Islet of Langerhans (tissue), 1 donor: ENCODE results near the gene MARCHF11.

Experiments used
- FAIRE-seq: peaks from one replicate; lab custom pipeline; 2011; peaks lifted over from hg19 to GRCh38; lab: Jason Lieb, UNC

The MARCHF11 gene

DNA sequence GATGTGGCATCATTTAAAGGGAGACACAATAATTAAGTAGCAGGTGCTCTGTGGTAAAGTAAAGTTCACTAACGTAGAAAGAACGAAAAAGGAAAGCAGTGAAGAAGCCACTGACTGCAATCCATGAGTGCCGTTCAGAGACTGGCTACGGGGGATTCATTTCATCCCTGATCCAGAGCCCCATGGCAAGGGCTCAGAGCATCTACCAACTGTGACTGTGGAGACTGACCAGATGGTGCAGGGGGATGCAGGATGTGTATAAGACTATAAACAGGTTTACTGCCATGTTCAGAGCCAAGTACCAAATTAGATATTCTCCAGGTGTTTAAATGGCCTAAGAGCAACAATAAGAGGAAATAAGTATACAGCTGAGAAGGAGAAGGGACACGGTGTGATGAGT lies 47.7 kb downstream of the MARCHF11 start:
- no peak for FAIRE-seq

DNA sequence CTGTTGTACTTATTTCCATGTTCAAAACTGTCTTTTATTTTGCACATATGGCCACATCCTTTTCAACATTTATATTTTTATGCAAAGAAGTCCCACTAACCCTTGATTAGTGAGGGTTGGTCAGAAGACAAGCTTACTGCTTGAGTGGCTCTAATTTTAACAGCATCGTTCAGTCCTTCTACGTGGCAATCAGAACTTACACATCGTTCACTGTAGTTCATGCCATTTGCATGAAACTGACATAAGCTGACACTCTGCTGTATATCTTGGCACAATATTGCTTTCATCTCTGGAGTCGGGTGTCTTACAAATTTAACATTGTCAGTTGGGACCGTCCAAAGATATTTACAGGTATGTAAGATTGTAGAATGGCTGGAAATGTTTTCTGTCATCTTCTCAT lies 50.6 kb downstream of the MARCHF11 start:
- no peak for FAIRE-seq

- FAIRE-seq, result no peak
These were observed 51.6 kb downstream of the MARCHF11 start for GRCh38 chr5:16127865-16128544.

DNA sequence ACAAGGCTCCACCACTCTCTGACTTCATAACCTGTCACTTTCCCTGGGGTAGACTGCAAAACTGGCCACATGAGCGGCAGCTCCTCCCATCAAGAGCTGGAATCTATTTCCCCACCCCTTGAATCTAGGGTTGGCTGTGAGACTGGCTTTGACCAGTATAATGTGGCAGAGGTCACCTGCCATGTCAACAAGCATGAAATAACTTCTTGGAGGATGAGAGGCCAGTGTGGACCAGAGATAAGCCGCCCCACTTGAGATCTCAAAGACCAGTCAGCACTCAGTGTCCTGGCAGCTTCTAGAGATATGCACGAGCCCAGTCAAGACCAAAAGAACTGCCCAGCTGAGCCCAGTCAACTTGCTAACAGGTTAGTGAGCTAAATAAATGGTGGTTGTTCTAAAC lies 59.0 kb downstream of the MARCHF11 start:
- FAIRE-seq, result no peak

GRCh38 chr5:16119790-16120189 lies 59.8 kb downstream of the MARCHF11 start:
- FAIRE-seq, result no peak

DNA sequence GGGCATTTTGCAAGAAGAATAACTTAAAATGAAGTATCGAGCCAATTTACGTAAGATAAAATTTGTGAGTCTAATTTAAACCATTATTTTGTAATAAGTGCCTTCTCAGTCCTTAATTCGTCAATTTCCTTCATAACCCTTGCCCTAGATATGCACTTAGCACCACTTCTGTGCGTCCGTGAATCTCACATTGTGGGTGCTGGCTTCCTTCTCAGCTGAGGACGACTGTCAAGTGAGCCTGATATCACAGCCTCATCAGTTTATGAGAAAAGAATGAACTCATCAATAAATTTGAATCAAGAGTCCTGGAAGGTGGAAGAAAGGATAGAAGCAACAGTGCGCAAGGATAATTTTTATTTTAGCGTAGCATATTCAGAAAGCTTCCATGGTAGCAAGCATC lies 64.5 kb downstream of the MARCHF11 start:
- FAIRE-seq, result no peak

- FAIRE-seq, result no peak
These were observed 71.2 kb downstream of the MARCHF11 start for GRCh38 chr5:16108418-16108817.

DNA sequence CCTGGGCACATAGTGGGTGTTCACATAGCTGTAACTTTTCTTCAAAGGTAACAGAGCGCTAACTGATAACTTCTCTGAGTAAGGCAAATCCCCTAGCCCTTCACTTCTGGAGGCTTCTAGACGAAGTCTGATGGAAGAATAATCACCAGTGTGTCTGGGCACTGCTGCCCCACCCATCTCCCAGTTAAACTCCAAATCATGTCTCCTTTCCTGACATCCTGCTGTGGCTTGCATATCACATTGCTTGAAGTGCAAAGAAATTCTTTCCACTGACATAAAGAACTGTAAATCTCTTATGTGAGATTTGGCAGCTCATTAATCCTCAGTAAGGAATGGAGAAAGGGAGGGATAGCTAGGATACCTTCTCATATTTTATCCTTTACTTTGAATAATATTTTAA lies 74.6 kb downstream of the MARCHF11 start:
- no peak for FAIRE-seq

DNA sequence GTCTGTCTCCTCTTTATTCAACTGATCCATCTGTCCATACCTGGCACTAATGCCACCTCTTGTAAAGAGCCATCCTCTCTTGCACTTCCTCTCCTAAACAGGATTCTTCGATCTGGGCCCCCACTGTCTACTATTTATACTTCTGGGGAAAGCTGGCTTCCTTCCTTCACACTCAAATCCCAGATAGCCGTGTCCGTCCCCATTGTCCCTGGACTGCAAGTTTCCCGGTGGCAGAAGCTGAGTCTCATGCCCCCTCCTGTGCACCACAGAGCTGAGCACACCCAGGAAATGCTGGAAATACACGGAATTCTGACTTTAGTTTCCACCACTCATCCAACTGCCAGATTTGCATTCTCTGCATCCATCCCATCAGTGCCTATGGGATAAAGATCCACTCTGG lies 84.0 kb downstream of the MARCHF11 start:
- no peak for FAIRE-seq

DNA sequence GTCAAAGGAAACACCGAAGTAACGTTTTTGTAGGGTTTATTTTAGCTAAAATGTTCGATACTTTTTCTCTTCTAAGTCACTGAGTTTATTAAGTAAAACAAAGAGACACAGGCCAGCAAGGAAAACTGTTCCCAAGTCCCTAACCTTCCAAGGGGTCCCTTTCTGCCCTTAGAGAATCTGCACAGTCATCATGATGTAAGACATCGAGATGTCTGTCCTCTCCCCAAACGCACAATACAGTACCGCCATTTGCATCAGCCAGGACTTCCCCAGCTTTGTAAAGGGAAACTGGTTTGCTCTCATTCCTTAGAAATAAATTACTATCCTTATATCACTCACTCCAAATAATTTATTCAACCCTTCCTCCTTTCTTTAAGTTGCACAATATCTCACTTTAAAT lies 89.3 kb downstream of the MARCHF11 start:
- no peak for FAIRE-seq

DNA sequence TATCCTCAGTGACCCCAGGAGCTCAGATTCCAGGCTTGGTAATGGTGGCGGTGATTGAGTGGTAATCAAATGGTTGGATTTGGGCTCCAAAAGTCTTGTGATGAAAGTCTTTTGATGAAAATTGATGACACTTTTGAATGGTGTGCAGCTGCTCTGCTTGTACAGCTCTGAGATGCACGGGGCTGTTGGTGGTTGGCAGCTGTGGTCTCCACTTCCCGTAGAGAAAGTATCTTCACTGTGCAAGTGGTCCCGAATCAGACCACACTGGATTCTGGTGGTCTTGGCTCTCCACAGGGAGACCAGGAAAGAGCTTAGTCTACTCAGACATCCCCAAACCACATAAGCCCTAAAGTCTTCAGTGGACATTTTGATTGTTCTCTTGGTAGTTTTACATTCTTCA lies 96.6 kb downstream of the MARCHF11 start:
- FAIRE-seq, result no peak

GRCh38 chr5:16082053-16082452 lies 97.5 kb downstream of the MARCHF11 start:
- FAIRE-seq, result no peak

DNA sequence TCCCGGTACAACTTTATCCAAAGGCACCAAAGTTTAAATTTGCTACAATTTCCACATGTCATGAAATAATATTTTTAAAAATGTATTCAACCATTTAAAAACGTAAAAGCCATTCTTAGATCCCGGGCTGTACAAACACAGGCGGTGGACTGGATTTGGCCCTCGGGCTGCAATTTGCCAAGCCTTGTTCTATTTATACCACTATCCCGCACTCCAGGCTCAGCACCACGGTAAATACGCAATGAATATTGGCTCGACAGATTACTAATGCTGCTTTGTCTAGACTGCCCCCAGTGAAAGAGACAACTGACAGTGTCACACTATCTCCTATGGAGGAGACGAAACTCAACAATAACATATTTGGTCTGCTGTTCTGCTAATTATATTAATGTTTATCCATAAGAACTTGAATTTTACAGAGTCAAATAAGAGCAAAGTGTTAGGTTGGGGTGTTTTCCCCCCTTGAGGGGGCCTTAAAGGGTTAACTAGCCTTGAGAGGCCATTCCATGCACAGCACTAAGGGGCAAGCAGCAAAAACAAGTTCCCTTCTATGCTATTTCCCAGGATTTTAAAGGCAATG lies 98.1 kb downstream of the MARCHF11 start:
- no peak for FAIRE-seq

GRCh38 chr5:16076657-16077056 lies 102.9 kb downstream of the MARCHF11 start:
- FAIRE-seq, result no peak

GRCh38 chr5:16074358-16074757 lies 105.2 kb downstream of the MARCHF11 start:
- no peak for FAIRE-seq

DNA sequence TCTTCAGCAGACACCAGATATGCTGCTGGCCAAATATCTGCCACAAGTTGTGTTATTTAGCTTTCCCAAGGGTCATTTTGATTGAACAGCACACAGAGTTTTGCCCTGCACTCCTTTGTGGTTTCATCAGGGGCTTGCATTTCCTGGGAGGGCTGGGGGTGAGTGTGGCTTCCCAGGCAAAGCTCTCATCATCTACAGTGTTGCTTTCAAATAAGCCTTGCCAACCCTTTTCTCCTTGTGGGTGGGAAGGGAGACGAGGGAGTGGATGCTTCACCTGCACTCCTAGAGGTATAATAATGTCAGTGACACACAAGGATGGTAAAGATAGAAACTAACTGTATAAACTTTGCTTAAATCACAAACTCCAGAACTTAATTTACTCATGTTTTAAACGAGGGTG lies 107.0 kb downstream of the MARCHF11 start:
- FAIRE-seq, result no peak

DNA sequence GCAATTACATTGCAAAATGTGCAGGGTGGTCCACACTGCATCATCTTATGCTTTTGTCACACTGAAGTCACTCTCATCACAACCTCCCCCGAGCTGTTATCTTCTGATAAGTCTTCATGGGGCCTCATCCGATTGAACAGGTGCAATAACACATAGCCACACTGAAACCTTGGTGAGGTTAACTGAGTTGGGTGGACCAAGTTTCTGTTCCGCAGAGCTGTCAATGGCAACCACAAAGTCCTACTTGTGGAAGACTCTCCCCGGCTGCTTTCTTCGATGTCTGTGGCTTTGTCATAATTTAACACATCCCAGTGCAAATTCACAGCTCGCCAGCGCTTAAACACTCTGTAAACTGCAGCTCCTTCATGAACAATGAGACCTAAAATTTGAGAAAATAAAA lies 112.2 kb downstream of the MARCHF11 start:
- FAIRE-seq, result no peak

- no peak for FAIRE-seq
These were observed 112.8 kb downstream of the MARCHF11 start for GRCh38 chr5:16066810-16067209.

GRCh38 chr5:16066320-16066719 lies 113.3 kb downstream of the MARCHF11 start:
- no peak for FAIRE-seq

DNA sequence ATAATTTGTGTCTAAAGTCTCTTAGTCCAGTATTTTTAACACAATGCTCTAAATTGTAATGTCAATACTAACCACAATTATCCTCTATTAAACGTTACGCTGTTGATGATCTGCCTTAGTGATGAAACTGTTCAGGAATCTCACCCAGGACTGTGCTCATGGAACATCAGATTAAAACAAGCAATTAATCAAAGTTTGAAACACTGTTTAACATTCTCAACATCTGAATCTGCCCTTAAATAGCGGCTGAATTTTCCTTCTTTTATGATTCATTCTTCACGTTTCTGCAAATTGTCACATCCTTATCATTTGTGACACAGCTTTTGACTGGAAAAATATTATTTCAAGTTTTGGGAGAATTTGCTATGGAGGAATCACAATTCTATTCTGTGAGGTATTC lies 113.8 kb downstream of the MARCHF11 start:
- FAIRE-seq, result no peak

GRCh38 chr5:16064135-16064893 lies 115.3 kb downstream of the MARCHF11 start:
- FAIRE-seq, result no peak

GRCh38 chr5:16061163-16061562 lies 118.4 kb downstream of the MARCHF11 start:
- no peak for FAIRE-seq

DNA sequence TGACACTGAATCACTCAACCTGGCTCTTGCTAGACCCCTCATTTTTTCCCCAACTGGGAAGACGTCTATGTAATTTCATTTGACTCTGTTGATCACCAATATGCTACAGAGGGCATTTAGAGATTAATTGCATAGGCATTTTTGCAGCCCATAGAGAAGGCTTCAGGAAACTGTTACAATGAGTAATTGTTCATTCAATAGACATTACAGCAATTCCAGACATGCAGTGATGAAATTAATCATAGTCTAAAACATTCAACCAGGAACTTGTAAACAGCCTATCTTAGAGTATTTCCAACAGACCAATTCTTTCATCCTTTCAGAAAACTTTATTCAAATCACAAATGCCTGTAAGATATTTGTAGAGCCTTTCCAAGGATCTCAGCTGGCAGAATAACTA lies 122.3 kb downstream of the MARCHF11 start:
- no peak for FAIRE-seq

DNA sequence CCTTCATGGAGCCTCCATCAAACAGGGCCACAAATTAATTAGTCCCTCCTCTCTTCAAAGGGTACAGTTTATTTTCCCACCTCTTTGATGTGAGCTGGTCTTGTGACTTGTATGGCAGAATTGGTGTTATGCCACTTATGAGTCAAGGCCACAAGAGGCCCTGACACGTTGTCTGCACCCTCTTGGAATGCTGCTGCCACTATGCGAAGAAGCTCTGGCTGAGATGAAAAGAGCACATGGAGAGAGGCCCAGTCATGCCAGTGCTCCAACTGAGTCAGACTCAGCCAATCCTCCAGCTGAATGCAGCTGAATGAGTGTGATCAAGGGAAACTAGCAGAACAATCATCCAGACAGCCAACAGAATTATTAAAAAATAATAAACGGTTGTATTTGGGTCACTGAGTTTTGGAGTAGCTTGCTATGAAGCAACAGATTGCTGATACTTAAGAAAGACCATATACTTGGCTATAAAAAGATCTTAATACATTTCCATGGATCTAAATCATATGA lies 128.3 kb downstream of the MARCHF11 start:
- FAIRE-seq, result no peak
